ENCODE results near the gene PRDX2. TPM values are rescaled to one million over a fixed set of nuclear protein-coding genes. Genes with fewer than 3 reads are reported as not detected.

The PRDX2 gene
- total and polyA plus RNA-seq, 2 donors (not counting 3 experiments of a cell fraction or from before 2014, with no cell fraction given) = 247 to 492 TPM

DNA sequence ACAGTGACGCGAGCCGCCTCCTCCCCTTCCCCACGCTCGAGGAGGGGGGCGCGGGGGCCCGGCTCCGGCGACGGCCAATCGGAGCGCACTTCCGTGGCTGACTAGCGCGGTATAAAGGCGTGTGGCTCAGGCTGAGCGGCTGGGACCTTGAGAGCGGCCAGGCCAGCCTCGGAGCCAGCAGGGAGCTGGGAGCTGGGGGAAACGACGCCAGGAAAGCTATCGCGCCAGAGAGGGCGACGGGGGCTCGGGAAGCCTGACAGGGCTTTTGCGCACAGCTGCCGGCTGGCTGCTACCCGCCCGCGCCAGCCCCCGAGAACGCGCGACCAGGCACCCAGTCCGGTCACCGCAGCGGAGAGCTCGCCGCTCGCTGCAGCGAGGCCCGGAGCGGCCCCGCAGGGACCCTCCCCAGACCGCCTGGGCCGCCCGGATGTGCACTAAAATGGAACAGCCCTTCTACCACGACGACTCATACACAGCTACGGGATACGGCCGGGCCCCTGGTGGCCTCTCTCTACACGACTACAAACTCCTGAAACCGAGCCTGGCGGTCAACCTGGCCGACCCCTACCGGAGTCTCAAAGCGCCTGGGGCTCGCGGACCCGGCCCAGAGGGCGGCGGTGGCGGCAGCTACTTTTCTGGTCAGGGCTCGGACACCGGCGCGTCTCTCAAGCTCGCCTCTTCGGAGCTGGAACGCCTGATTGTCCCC, 10.1 kb downstream of the PRDX2 start, which contains the start of gene JUNB:
Gene JUNB (plus strand): TSS at position 142 of the 706 bp plus-strand sequence. CDS start 286 bp downstream, at position 428.
- H2AFZ ChIP-seq (ENCODE audit: low read depth, low read length) = peak within 1 kb of the TSS; percentile 71
- intact Hi-C loops (cut with micrococcal nuclease) (loop anchor here (1.0 kb wide), 1 partner anchor 9 kb away; no protein-coding TSS in a partner anchor), dilution Hi-C loops (cut with MboI; ENCODE audit: extremely low pct_ligation_motif_present, low sequenced_read_pairs) (no loop called here)
- TF ChIP-seq FOS (IDR thresholded peaks at IDR 0.05; ENCODE audit: borderline replicate concordance, insufficient read depth, low read length) (peak; percentile 23), JUN (IDR thresholded peaks at IDR 0.05; ENCODE audit: borderline replicate concordance, insufficient read depth, insufficient read length, low read depth) (no peak), EZH2 (IDR thresholded peaks at IDR 0.05; ENCODE audit: borderline replicate concordance, low read depth, low read length, severe bottlenecking) (no peak), GATA2 (IDR thresholded peaks at IDR 0.05; ENCODE audit: insufficient read depth, insufficient read length, low read depth, low read length) (no peak), MYC (IDR thresholded peaks at IDR 0.05; ENCODE audit: low read depth, low read length) (peak; percentile 7), POLR2AphosphoS5 (IDR thresholded peaks at IDR 0.05; ENCODE audit: insufficient read depth, low read depth, low read length) (peak; percentile 100), POLR2A (IDR thresholded peaks at IDR 0.05; ENCODE audit: low read depth, low read length) (peak; percentile 100)
- TF ChIP-seq, protein P1, sequence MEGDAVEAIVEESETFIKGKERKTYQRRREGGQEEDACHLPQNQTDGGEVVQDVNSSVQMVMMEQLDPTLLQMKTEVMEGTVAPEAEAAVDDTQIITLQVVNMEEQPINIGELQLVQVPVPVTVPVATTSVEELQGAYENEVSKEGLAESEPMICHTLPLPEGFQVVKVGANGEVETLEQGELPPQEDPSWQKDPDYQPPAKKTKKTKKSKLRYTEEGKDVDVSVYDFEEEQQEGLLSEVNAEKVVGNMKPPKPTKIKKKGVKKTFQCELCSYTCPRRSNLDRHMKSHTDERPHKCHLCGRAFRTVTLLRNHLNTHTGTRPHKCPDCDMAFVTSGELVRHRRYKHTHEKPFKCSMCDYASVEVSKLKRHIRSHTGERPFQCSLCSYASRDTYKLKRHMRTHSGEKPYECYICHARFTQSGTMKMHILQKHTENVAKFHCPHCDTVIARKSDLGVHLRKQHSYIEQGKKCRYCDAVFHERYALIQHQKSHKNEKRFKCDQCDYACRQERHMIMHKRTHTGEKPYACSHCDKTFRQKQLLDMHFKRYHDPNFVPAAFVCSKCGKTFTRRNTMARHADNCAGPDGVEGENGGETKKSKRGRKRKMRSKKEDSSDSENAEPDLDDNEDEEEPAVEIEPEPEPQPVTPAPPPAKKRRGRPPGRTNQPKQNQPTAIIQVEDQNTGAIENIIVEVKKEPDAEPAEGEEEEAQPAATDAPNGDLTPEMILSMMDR (IDR thresholded peaks at IDR 0.05; ENCODE audit: extremely low read depth in 1 of 2, insufficient read depth in 1 of 2, low read depth in 1 of 2, low read length in 2 of 2) = peak; percentile 4 to 12
- TF ChIP-seq, protein P2, sequence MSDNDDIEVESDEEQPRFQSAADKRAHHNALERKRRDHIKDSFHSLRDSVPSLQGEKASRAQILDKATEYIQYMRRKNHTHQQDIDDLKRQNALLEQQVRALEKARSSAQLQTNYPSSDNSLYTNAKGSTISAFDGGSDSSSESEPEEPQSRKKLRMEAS (IDR thresholded peaks at IDR 0.05; ENCODE audit: insufficient read depth, insufficient read length) = peak; percentile 2
- H3K4me1 ChIP-seq (ENCODE audit: control insufficient read depth, extremely low read depth, insufficient read depth, low read length) = peaks cover 35% of the 10 kb centered on the region
- FAIRE-seq (peak; percentile 94), DNase-seq (ENCODE audit: low read depth, low spot score) (peak; percentile 98)
- no peaks in the 10 kb centered on the region for H3K27me3 ChIP-seq (ENCODE audit: control insufficient read depth in 2 of 2, insufficient read depth in 2 of 2, low read length in 2 of 2)
- H3K36me3 ChIP-seq (ENCODE audit: control insufficient read depth in 2 of 2, extremely low read depth in 1 of 2, insufficient read depth in 2 of 2, low read length in 2 of 2) = no peaks in the 10 kb centered on the region
- TSS peak; percentile 57 for BruUV-seq (replicated peaks)
- ChIA-PET CTCF (interaction anchor here (0.7 to 13.8 kb wide), 6 partner anchors 9 to 128 kb away, joined by 3 to 524 read pairs (median 14); partner anchors contain the start of gene HOOK2), POLR2A (interaction anchor here (0.6 to 4.1 kb wide), 15 partner anchors 9 to 1212 kb away, joined by 3 to 94 read pairs (median 5); partner anchors contain the start of genes HOOK2, IER2 and STX10)
- no peaks in the 10 kb centered on the region for H4K20me1 ChIP-seq (replicated peaks; ENCODE audit: control insufficient read depth, extremely low read depth, insufficient read depth, low read length)
- H3K79me2 ChIP-seq (ENCODE audit: control insufficient read depth, insufficient read depth, low read length) = peaks cover 14% of the 10 kb centered on the region
- H3K4me2 ChIP-seq (ENCODE audit: insufficient read depth, low read length) = peak within 1 kb of the TSS; percentile 61
- H3K4me3 ChIP-seq (replicated peaks in 1 of 3; ENCODE audit: insufficient read depth in 1 of 3, low read depth in 1 of 3, low read length in 3 of 3) = peak within 1 kb of the TSS; percentile 70 to 76 (median 71)
- no peaks in the 10 kb centered on the region for H3K9me3 ChIP-seq (replicated peaks; ENCODE audit: control insufficient read depth, insufficient read depth, low read length)
- peak within 1 kb of the TSS; percentile 91 for H3K27ac ChIP-seq (ENCODE audit: insufficient read depth, low read depth, low read length)
- H3K9ac ChIP-seq (replicated peaks; ENCODE audit: extremely low read depth, insufficient read depth, low read length) = peak within 1 kb of the TSS; percentile 74
- H3K9me1 ChIP-seq (replicated peaks; ENCODE audit: control insufficient read depth, extremely low read depth, insufficient read depth, low read length) = no peaks in the 10 kb centered on the region

Measured in endothelial cell of umbilical vein (primary cell).